ENCODE data around the gene PMS2. TPM values are rescaled to one million over a fixed set of nuclear protein-coding genes. Genes with fewer than 3 reads are reported as not detected.

The PMS2 gene, protein sequence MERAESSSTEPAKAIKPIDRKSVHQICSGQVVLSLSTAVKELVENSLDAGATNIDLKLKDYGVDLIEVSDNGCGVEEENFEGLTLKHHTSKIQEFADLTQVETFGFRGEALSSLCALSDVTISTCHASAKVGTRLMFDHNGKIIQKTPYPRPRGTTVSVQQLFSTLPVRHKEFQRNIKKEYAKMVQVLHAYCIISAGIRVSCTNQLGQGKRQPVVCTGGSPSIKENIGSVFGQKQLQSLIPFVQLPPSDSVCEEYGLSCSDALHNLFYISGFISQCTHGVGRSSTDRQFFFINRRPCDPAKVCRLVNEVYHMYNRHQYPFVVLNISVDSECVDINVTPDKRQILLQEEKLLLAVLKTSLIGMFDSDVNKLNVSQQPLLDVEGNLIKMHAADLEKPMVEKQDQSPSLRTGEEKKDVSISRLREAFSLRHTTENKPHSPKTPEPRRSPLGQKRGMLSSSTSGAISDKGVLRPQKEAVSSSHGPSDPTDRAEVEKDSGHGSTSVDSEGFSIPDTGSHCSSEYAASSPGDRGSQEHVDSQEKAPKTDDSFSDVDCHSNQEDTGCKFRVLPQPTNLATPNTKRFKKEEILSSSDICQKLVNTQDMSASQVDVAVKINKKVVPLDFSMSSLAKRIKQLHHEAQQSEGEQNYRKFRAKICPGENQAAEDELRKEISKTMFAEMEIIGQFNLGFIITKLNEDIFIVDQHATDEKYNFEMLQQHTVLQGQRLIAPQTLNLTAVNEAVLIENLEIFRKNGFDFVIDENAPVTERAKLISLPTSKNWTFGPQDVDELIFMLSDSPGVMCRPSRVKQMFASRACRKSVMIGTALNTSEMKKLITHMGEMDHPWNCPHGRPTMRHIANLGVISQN
- total RNA-seq (14.5 and 15.9 TPM in 2 replicates), polyA plus RNA-seq (3.8 and 5.2 TPM in 2 replicates), polyA minus RNA-seq (10.9 and 13.1 TPM in 2 replicates), Bru-seq, nascent RNA (percentile 57 among the genes with signal in this experiment), BruChase-seq, experiment 1, labeled RNA remaining after a 6-hour chase (percentile 56 among the genes with signal in this experiment), BruChase-seq, experiment 2, labeled RNA remaining after a 2-hour chase (percentile 55 among the genes with signal in this experiment)
- polyA plus RNA-seq (2011; cell fraction: cytosol; rRNA removed) = 6.3 and 6.4 TPM in 2 replicates
- polyA plus RNA-seq (2011; cell fraction: nucleus; rRNA removed) = 9.7 and 9.9 TPM in 2 replicates
- 10.5 and 12.0 TPM in 2 replicates for polyA plus RNA-seq (2012)
- 9.8 TPM for polyA minus RNA-seq (2011; cell fraction: cytosol; rRNA and poly(A)+ RNA removed)
- 7.1 TPM in 2 replicates for polyA minus RNA-seq (2011; cell fraction: nucleus; rRNA and poly(A)+ RNA removed)
- long read RNA-seq, partial matches to known transcripts = 6 of 9 reads
- long read RNA-seq, other reads (novel, unspliced or antisense) = 1 of 9 reads

DNA sequence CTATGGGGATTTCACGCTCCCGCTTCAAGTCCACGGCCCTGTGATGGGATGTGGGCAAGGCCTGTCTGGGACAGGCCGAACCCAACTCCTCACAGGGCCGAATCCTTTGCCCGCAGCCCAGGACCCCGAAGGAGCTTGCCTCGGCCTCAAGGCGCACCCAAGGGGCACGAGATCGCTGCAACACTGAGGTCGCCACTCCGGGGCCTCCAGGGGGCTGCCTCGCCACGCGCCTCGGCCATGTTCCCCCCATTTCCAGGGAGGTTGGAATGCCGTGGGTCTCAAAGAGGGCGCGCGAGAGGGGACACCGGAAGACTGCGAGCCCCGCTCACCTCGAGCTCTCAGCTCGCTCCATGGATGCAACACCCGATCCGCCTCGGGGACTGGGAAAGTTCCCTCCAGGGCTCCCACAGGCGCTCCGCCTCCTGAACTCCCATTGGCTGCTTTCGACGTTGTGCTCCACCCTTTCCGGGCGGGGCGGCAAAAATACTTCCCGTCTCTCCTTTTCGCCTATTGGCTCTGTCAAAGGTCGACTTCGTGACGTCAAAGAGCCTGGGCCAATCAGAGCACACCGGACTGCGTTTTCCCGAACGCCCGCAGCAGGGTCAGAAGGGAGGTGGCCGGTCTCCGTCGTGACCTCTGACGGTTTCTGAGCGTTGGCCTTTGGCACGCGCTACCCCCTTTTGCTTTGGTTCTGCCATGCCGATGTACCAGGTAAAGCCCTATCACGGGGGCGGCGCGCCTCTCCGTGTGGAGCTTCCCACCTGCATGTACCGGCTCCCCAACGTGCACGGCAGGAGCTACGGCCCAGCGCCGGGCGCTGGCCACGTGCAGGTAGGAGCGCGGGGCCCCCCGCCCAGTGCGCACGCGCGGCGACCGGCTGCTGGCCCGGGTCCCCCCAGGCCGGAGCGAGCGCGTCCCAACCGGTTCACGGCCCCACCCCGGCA, at the start of gene PMS2, which contains the start of gene AIMP2:
PMS2 (minus strand) TSS at position 382 of the 944 bp plus-strand sequence; CDS start at position 352, 30 bp downstream.
AIMP2 (plus strand) TSS at position 605 of the 944 bp plus-strand sequence; CDS start at position 697, 92 bp downstream.
- peak within 1 kb of the TSS; percentile 27 to 83 (median 71) for H3K4me3 ChIP-seq (replicated peaks in 1 of 3; ENCODE audit: insufficient read depth in 1 of 3, low read depth in 1 of 3, low read length in 3 of 3)
- H3K79me2 ChIP-seq (ENCODE audit: control insufficient read depth, insufficient read depth, low read length) = peaks cover 38% of the 10 kb centered on the region
- intact Hi-C loops (cut with micrococcal nuclease) = no loop called here
- H3K36me3 ChIP-seq (ENCODE audit: control insufficient read depth in 2 of 2, extremely low read depth in 1 of 2, insufficient read depth in 2 of 2, low read length in 2 of 2) = peaks cover 0 to 2% of the 10 kb centered on the region in 2 experiments
- FAIRE-seq = peak; percentile 91
- H3K9me1 ChIP-seq (replicated peaks; ENCODE audit: control insufficient read depth, extremely low read depth, insufficient read depth, low read length) = no peaks in the 10 kb centered on the region
- H2AFZ ChIP-seq (ENCODE audit: low read depth, low read length) = peak within 1 kb of the TSS; percentile 93
- CTCF ChIA-PET = interaction anchor here (0.8 to 4.0 kb wide), 5 partner anchors 11 to 152 kb away, joined by 3 to 29 read pairs (median 4); no protein-coding TSS in a partner anchor
- no peaks in the 10 kb centered on the region for H4K20me1 ChIP-seq (replicated peaks; ENCODE audit: control insufficient read depth, extremely low read depth, insufficient read depth, low read length)
- peak within 1 kb of the TSS; percentile 75 for H3K4me2 ChIP-seq (ENCODE audit: insufficient read depth, low read length)
- H3K27ac ChIP-seq (ENCODE audit: insufficient read depth, low read depth, low read length) = peak within 1 kb of the TSS; percentile 56
- H3K9ac ChIP-seq (replicated peaks; ENCODE audit: extremely low read depth, insufficient read depth, low read length) = peak within 1 kb of the TSS; percentile 77
- peak; percentile 93 for TF ChIP-seq POLR2A (IDR thresholded peaks at IDR 0.05; ENCODE audit: low read depth, low read length)
- peak; percentile 79 for TF ChIP-seq POLR2AphosphoS5 (IDR thresholded peaks at IDR 0.05; ENCODE audit: insufficient read depth, low read depth, low read length)
- no peak for TF ChIP-seq GATA2 (IDR thresholded peaks at IDR 0.05; ENCODE audit: insufficient read depth, insufficient read length, low read depth, low read length)
- TF ChIP-seq MYC (IDR thresholded peaks at IDR 0.05; ENCODE audit: low read depth, low read length) = peak; percentile 61
- no peak for TF ChIP-seq FOS (IDR thresholded peaks at IDR 0.05; ENCODE audit: borderline replicate concordance, insufficient read depth, low read length)
- no peak for TF ChIP-seq JUN (IDR thresholded peaks at IDR 0.05; ENCODE audit: borderline replicate concordance, insufficient read depth, insufficient read length, low read depth)
- no peak for TF ChIP-seq EZH2 (IDR thresholded peaks at IDR 0.05; ENCODE audit: borderline replicate concordance, low read depth, low read length, severe bottlenecking)
- TF ChIP-seq, protein P1, sequence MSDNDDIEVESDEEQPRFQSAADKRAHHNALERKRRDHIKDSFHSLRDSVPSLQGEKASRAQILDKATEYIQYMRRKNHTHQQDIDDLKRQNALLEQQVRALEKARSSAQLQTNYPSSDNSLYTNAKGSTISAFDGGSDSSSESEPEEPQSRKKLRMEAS (IDR thresholded peaks at IDR 0.05; ENCODE audit: insufficient read depth, insufficient read length) = peak; percentile 87
- TF ChIP-seq, protein P2, sequence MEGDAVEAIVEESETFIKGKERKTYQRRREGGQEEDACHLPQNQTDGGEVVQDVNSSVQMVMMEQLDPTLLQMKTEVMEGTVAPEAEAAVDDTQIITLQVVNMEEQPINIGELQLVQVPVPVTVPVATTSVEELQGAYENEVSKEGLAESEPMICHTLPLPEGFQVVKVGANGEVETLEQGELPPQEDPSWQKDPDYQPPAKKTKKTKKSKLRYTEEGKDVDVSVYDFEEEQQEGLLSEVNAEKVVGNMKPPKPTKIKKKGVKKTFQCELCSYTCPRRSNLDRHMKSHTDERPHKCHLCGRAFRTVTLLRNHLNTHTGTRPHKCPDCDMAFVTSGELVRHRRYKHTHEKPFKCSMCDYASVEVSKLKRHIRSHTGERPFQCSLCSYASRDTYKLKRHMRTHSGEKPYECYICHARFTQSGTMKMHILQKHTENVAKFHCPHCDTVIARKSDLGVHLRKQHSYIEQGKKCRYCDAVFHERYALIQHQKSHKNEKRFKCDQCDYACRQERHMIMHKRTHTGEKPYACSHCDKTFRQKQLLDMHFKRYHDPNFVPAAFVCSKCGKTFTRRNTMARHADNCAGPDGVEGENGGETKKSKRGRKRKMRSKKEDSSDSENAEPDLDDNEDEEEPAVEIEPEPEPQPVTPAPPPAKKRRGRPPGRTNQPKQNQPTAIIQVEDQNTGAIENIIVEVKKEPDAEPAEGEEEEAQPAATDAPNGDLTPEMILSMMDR (IDR thresholded peaks at IDR 0.05; ENCODE audit: extremely low read depth in 1 of 2, insufficient read depth in 1 of 2, low read depth in 1 of 2, low read length in 2 of 2) = peak in 1 of 2 donors; percentile 26
- dilution Hi-C loops (cut with MboI; ENCODE audit: extremely low pct_ligation_motif_present, low sequenced_read_pairs) = no loop called here
- no peaks in the 10 kb centered on the region for H3K27me3 ChIP-seq (ENCODE audit: control insufficient read depth in 2 of 2, insufficient read depth in 2 of 2, low read length in 2 of 2)
- BruUV-seq (replicated peaks) = TSS peak; percentile 74
- POLR2A ChIA-PET = interaction anchor here (0.6 kb wide), 2 partner anchors 48 to 132 kb away, joined by 4 to 6 read pairs; no protein-coding TSS in a partner anchor
- H3K4me1 ChIP-seq (ENCODE audit: control insufficient read depth, extremely low read depth, insufficient read depth, low read length) = peaks cover 5% of the 10 kb centered on the region
- DNase-seq (ENCODE audit: low read depth, low spot score) = peak; percentile 99
- no peaks in the 10 kb centered on the region for H3K9me3 ChIP-seq (replicated peaks; ENCODE audit: control insufficient read depth, insufficient read depth, low read length)
